Measurements from ENCODE around the gene AMPD2. TPM values are rescaled to one million over a fixed set of nuclear protein-coding genes. Genes with fewer than 3 reads are reported as not detected.

Gene AMPD2
- total and polyA plus RNA-seq, 2 of the 8 experiments (the other 6 are each of a cell fraction or from before 2014, with no cell fraction given): 37.2 to 67.7 TPM

DNA sequence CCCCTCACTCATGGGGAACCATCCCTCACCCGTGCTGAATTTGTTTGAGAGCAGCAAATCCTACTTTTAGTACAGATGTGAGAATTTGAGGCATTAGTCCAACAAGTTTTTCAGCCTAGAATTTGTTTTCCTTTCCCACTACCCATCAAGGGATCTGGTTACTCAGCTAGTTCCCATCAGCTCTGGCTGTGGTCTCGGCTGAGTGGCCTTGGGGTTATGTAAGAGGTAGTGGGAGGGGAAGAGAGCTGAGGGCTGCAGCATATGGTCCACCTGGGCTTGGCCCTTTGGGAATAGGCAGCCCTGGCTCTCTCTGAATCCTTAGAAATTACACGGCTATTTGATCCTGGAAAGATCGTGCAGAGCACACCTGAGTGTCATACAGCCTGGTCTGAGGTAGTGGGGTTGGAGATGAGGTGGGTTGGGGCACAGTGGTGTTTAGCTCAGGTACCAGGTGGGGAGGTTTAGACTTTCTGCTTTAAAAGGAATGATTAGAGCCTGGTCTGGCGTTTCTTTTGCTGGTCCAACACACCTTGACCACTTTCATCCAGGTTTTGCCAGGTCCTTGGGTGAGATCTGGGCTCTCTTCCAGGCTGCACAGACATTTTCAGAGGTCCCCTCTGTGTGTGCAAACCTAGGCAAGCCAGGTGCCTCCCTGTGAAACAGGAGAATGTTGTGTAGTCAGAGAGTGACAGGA, 40.5 kb downstream of the AMPD2 start:
- Histone ChIP-seq H3K27me3 (replicated peaks in 1 of 4; ENCODE audit: control insufficient read depth in 3 of 4, extremely low read depth in 1 of 4, insufficient read depth in 3 of 4, low read length in 3 of 4) (peaks cover 0 to 1% (median 0%) of the 10 kb centered on the region in 4 experiments; a peak in 3 of 7 replicates), H3K14ac (ENCODE audit: insufficient read length) (no peak overlapping the region), H3K56ac (replicated peaks; ENCODE audit: insufficient read length, low read depth, low read length) (no peak overlapping the region), H2BK15ac (ENCODE audit: low read length) (no peak overlapping the region), H2BK5ac (ENCODE audit: low read depth, low read length) (no peak overlapping the region), H3K4me2 (ENCODE audit: insufficient read depth in 1 of 2, low read depth in 2 of 2, low read length in 2 of 2) (no peak overlapping the region), H3K9ac (replicated peaks in 1 of 4; ENCODE audit: extremely low read depth in 1 of 4, low read depth in 3 of 4, low read length in 3 of 4) (no peak overlapping the region), H4K8ac (ENCODE audit: extremely low read depth, insufficient read depth, low read length) (no peak overlapping the region), H3K27ac (ENCODE audit: low read depth, low read length) (no peak overlapping the region), H4K91ac (replicated peaks; ENCODE audit: insufficient read length, low read length) (no peak overlapping the region), H3K18ac (ENCODE audit: extremely low read depth, low read length) (no peak overlapping the region), H3K4me1 (replicated peaks in 1 of 4; ENCODE audit: control insufficient read depth in 3 of 4, insufficient read depth in 4 of 4, low read length in 3 of 4) (0 out of 7 replicates have a peak, but pooled peaks cover 0 to 3% (median 0%) of the 10 kb centered on the region in 4 experiments), H2BK120ac (replicated peaks; ENCODE audit: low read depth, low read length) (no peak overlapping the region), H3K79me2 (ENCODE audit: control insufficient read depth in 1 of 2, insufficient read depth in 2 of 2, low read length in 2 of 2) (no peaks in the 10 kb centered on the region), H3K4me3 (ENCODE audit: extremely low read depth in 1 of 4, insufficient read depth in 2 of 4, low read depth in 3 of 4, low read length in 4 of 4) (no peak overlapping the region), H3K23ac (ENCODE audit: insufficient read length) (no peak overlapping the region), H2AFZ (ENCODE audit: low read length) (no peak overlapping the region), H3K23me2 (ENCODE audit: low read depth, low read length) (peaks cover 9% of the 10 kb centered on the region), H4K20me1 (replicated peaks in 1 of 2; ENCODE audit: control insufficient read depth in 1 of 2, insufficient read depth in 2 of 2, low read length in 2 of 2) (no peaks in the 10 kb centered on the region), H3K36me3 (ENCODE audit: control insufficient read depth in 2 of 4, insufficient read depth in 4 of 4, low read length in 3 of 4) (no peaks in the 10 kb centered on the region), H2AK5ac (ENCODE audit: low read depth, low read length) (no peak overlapping the region), H4K5ac (ENCODE audit: insufficient read length, low read depth, low read length) (no peak overlapping the region), H2BK12ac (ENCODE audit: low read depth, low read length) (no peak overlapping the region), H3K4ac (replicated peaks; ENCODE audit: insufficient read length, low read depth, low read length) (no peak overlapping the region), H2BK20ac (ENCODE audit: low read length) (no peak overlapping the region), H3K9me3 (ENCODE audit: insufficient read depth in 2 of 2, low read depth in 1 of 2, low read length in 1 of 2) (no peaks in the 10 kb centered on the region), H3K79me1 (ENCODE audit: low read depth, low read length) (no peaks in the 10 kb centered on the region)
- FAIRE-seq (no peak), DNase-seq (ENCODE audit: low read depth in 1 of 2, low spot score in 2 of 2) (no peak)
- CTCF ChIA-PET (ENCODE audit: partially characterized antibody): interaction anchor here (1.1 to 3.8 kb wide), 5 partner anchors 11 to 114 kb away, joined by 3 to 24 read pairs (median 4); no protein-coding TSS in a partner anchor
- TF ChIP-seq GABPA (IDR thresholded peaks at IDR 0.05; ENCODE audit: borderline replicate concordance, insufficient read depth, low read length): no peak
- no peak for TF ChIP-seq RBBP5 (IDR thresholded peaks at IDR 0.05; ENCODE audit: borderline replicate concordance, low read depth, low read length)
- TF ChIP-seq HDAC6 (IDR thresholded peaks at IDR 0.05; ENCODE audit: low read depth, low read length): no peak
- no peak for TF ChIP-seq TAF7 (optimal IDR thresholded peaks at IDR 0.05; ENCODE audit: borderline replicate concordance, low read depth, low read length)
- TF ChIP-seq POLR2A (IDR thresholded peaks at IDR 0.05; ENCODE audit: control extremely low read depth in 1 of 2, low read depth in 2 of 2, low read length in 2 of 2): no peak
- TF ChIP-seq POLR2AphosphoS5 (IDR thresholded peaks at IDR 0.05; ENCODE audit: low read depth, low read length): no peak
- no peak for TF ChIP-seq CBX5 (IDR thresholded peaks at IDR 0.05; ENCODE audit: low read depth, low read length)
- 86% methylated on average over 5 of the region's 5 CpGs; no CpG with 5 or more reads in 1 of the 2 experiments for WGBS, 2 experiments (ENCODE audit: extremely low coverage in 1 of 2, insufficient coverage in 1 of 2, insufficient read length in 1 of 2, insufficient replicate concordance in 2 of 2, low coverage in 1 of 2, low lambda C conversion rate in 2 of 2, missing lambda C conversion rate in 1 of 2)
- POLR2A ChIA-PET (ENCODE audit: partially characterized antibody): interaction anchor here (1.0 kb wide), 1 partner anchor 10 kb away, joined by 3 read pairs; no protein-coding TSS in a partner anchor

All from H1 (cell line).